Measurements from ENCODE around the gene PLA2G3. TPM values are rescaled to one million over a fixed set of nuclear protein-coding genes. Genes with fewer than 3 reads are reported as not detected.

PLA2G3 gene
- total and polyA plus RNA-seq, 2 of the 13 experiments (the other 11 are each of a cell fraction or from before 2014, with no cell fraction given): 0.12 to 0.42 TPM

GRCh38 chr22:31102441-31103081 lies 37.7 kb downstream of the PLA2G3 start (continued):
- TF ChIP-seq ZBTB1 (CRISPR knock-in tag; IDR thresholded peaks at IDR 0.05; ENCODE audit: borderline replicate concordance) (no peak), CCAR2 (optimal IDR thresholded peaks at IDR 0.05; ENCODE audit: low read depth, low read length) (no peak), ZFP91 (CRISPR knock-in tag; IDR thresholded peaks at IDR 0.05; ENCODE audit: borderline replicate concordance) (no peak), HOXD1 (CRISPR knock-in tag; IDR thresholded peaks at IDR 0.05) (no peak), KIAA2018 (CRISPR knock-in tag; IDR thresholded peaks at IDR 0.05; ENCODE audit: borderline replicate concordance) (no peak), ZNF720 (CRISPR knock-in tag; IDR thresholded peaks at IDR 0.05) (no peak), LCORL (IDR thresholded peaks at IDR 0.05) (no peak), LCORL (CRISPR knock-in tag; IDR thresholded peaks at IDR 0.05) (peak; percentile 35; the same call in 1 of the 2 replicates), SSRP1 (CRISPR knock-in tag; IDR thresholded peaks at IDR 0.05) (no peak), CTCF (CRISPR knock-in tag; IDR thresholded peaks at IDR 0.05) (peak; percentile 17), ZSCAN31 (CRISPR knock-in tag; IDR thresholded peaks at IDR 0.05; ENCODE audit: low read depth) (no peak), NKX3-1 (CRISPR knock-in tag; IDR thresholded peaks at IDR 0.05) (no peak), ZC3H13 (CRISPR knock-in tag; IDR thresholded peaks at IDR 0.05) (no peak), ZBTB21 (CRISPR knock-in tag; IDR thresholded peaks at IDR 0.05) (no peak), TEAD2 (CRISPR knock-in tag; IDR thresholded peaks at IDR 0.05) (no peak), FOSL1 (CRISPR knock-in tag; IDR thresholded peaks at IDR 0.05; ENCODE audit: borderline replicate concordance) (peak; percentile 91), NRL (CRISPR knock-in tag; IDR thresholded peaks at IDR 0.05; ENCODE audit: borderline replicate concordance) (no peak), SRSF9 (IDR thresholded peaks at IDR 0.05; ENCODE audit: borderline replicate concordance, insufficient read depth, low read depth, low read length, poor library complexity, severe bottlenecking) (no peak), XRCC5 (optimal IDR thresholded peaks at IDR 0.05; ENCODE audit: low read length) (peak; percentile 85), MAFG (CRISPR knock-in tag; IDR thresholded peaks at IDR 0.05) (no peak)
